Adipose tissue (tissue), 3 donors: ENCODE measurements around the gene WDR70. TPM values are rescaled to one million over a fixed set of nuclear protein-coding genes. Genes with fewer than 3 reads are reported as not detected.
"Not testable (repeated sequence)": the region's sequence is repeated elsewhere in the genome, so short reads cannot be mapped to it uniquely, and the experiment has no call there.

Experiments
- H3K27ac ChIP-seq: one replicate; pipeline ENCODE4 v1.5.1; 2013; ENCODE audit warnings: low read depth, low read length
- WGBS, 3 donors: extraction: QIAGEN DNeasy Blood & Tissue Kit; methylation state at CpG; one replicate each; pipeline ENCODE4 v1.1.7; 2013; 5-methylcytosine and 5-hydroxymethylcytosine counted together
- polyA plus RNA-seq, 3 donors: library from polyadenylated mRNA; stranded (reverse); fragments of 200-250 nt; gene quantifications; one replicate each; pipeline ENCODE4 v1.2.3, GENCODE V29; 2013
- donor health status: healthy with polysubstance abuse.
- donor health status: Bipolar disorder and iron deficiency.
- donor health status: healthy.

The WDR70 gene
- polyA plus RNA-seq, 3 donors = 6.5 to 16.1 (median 12.0) TPM

- 29 to 51% (median 31%) methylated on average over 2 of the region's 2 CpGs for WGBS, 3 donors
- not testable (repeated sequence) for H3K27ac ChIP-seq
Observed at GRCh38 chr5:37594864-37595263, 215.7 kb downstream of the WDR70 start.

DNA sequence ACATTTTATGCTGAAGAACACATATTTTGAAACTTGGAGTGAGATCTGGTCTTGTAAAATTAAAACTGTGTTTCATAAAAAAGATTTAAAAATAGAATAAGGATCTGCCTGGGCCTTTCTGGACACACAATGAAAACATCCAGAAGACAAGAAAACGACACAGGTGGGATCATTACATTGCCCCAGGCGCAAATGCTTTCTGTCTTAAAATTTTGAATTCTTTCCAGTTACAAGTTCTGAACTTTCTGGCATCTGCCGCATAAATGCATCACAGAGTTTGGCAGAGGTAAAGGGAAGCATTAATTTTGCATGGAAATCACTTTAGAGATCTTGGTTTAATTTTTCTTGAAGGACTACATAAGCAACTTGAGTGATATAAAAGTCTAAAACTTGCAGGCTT is 219.6 kb downstream of the WDR70 start:
- WGBS, 3 donors = 67 to 82% (median 69%) methylated on average over 3 of the region's 3 CpGs
- no peak overlapping the region for H3K27ac ChIP-seq

- 98 to 100% (median 99%) methylated on average over 1 of the region's 1 CpG for WGBS, 3 donors
Observed at GRCh38 chr5:37601163-37601562, 222.0 kb downstream of the WDR70 start.

GRCh38 chr5:37603072-37603471 is 224.0 kb downstream of the WDR70 start:
- WGBS, 3 donors = 92 to 97% (median 95%) methylated on average over 1 of the region's 1 CpG
- no peak overlapping the region for H3K27ac ChIP-seq

More at GRCh38 chr5:37601163-37601562, 222.0 kb downstream of the WDR70 start:
- no peak overlapping the region for H3K27ac ChIP-seq

DNA sequence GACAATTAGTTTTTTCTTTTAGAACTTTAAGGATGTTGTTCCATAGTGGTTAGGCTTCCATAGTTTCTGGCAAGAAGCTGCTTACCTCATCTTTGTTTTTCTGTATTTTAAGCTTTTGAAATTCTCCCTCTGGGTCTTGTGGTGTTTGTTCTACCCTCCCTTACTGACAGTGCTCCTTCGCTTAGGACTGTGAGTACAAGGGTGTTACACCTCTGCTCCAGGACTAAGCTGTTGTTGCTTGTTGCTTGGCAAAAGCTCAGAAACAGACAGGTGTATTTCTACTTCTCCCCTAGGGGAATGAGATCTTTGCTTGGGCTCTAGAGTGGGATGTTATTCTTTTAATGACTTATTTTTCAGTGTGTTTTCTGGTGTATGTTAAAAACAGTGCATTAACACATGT is 225.2 kb downstream of the WDR70 start:
- 88 to 97% (median 96%) methylated on average over 1 of the region's 1 CpG for WGBS, 3 donors
- H3K27ac ChIP-seq = no peak overlapping the region

DNA sequence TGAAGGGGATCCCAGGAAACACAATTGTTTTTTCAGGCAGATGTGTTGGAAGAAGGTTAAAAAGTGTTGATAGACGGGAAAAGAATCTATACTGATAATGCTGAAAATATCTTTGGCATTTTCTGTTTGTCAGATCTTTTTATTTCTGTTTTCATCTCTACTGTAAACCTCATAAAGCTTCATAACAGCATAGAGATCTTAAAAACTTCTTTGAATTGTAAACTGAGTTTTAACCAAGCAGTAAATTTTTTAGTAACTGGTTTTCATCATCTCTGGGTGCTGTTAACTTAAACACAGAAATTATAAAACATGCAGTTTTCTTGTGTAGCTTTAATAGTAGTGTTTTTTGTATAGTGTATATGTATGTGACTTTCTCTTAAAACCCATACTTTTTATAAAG is 227.0 kb downstream of the WDR70 start:
- H3K27ac ChIP-seq = no peak overlapping the region
- WGBS, 3 donors = 91 to 100% (median 99%) methylated on average over 1 of the region's 1 CpG

- 95 to 97% (median 95%) methylated on average over 2 of the region's 2 CpGs for WGBS, 3 donors
- H3K27ac ChIP-seq = no peak overlapping the region
Observed at GRCh38 chr5:37606632-37607248, 227.6 kb downstream of the WDR70 start.

- WGBS, 3 donors = 89 to 95% (median 95%) methylated on average over 4 of the region's 4 CpGs
- no peak overlapping the region for H3K27ac ChIP-seq
Observed at GRCh38 chr5:37615184-37615583, 236.1 kb downstream of the WDR70 start.

GRCh38 chr5:37619353-37619752 is 240.2 kb downstream of the WDR70 start:
- H3K27ac ChIP-seq = no peak overlapping the region

GRCh38 chr5:37622354-37622753 is 243.2 kb downstream of the WDR70 start:
- WGBS, 3 donors = 91 to 100% (median 100%) methylated on average over 1 of the region's 2 CpGs
- H3K27ac ChIP-seq = not testable (repeated sequence)

DNA sequence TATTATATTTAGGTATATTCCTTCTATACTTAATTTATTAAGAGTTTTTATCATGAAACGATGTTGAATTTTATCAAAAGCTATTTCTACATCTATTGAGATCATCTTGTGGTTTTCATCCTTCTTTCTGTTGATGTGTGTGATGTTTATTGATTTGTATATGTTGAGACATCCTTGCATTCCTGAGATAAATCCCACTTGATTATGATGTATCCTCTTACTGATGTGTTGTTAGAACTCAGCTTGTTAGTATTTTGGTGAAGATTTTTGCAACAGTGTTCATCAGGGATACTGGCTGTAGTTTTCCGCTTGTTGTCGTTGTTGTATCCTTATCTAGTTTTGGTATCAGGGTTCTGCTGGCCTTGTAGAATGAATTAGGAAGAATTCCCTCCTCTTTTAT is 247.1 kb downstream of the WDR70 start:
- no peak overlapping the region for H3K27ac ChIP-seq
- WGBS, 3 donors = 95 to 98% (median 97%) methylated on average over 3 of the region's 3 CpGs

GRCh38 chr5:37628876-37629275 is 249.8 kb downstream of the WDR70 start:
- no peak overlapping the region for H3K27ac ChIP-seq

- no peak overlapping the region for H3K27ac ChIP-seq
- WGBS, 3 donors = 82 to 90% (median 84%) methylated on average over 3 of the region's 3 CpGs
Observed at GRCh38 chr5:37631939-37632338, 252.8 kb downstream of the WDR70 start.

- WGBS, 3 donors = 91 to 97% (median 95%) methylated on average over 7 of the region's 7 CpGs
- no peak overlapping the region for H3K27ac ChIP-seq
Observed at GRCh38 chr5:37637165-37637845, 258.2 kb downstream of the WDR70 start.

DNA sequence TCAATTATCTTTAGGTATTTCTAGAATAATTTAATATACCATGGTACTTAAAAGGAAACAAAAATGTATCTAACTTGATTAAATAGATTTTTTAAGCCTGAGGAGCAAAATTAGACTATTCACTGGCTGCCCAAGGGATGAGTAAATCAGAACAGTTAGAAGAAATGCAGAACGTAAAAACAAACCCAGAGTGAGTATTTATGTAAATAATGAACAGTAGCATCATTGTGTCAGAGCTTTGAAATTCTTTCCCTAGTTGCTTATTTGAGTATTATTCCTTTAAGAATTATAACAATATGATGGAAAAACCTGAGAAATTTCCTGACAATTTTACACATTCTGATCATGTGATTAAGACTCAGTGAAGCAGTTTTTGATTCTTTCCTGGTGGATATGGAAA is 259.8 kb downstream of the WDR70 start:
- no peak overlapping the region for H3K27ac ChIP-seq
- WGBS, 3 donors = 72 to 84% (median 73%) methylated on average over 1 of the region's 1 CpG

- no peak overlapping the region for H3K27ac ChIP-seq
- 75 to 89% (median 89%) methylated on average over 2 of the region's 2 CpGs for WGBS, 3 donors
Observed at GRCh38 chr5:37640088-37640487, 261.0 kb downstream of the WDR70 start.

DNA sequence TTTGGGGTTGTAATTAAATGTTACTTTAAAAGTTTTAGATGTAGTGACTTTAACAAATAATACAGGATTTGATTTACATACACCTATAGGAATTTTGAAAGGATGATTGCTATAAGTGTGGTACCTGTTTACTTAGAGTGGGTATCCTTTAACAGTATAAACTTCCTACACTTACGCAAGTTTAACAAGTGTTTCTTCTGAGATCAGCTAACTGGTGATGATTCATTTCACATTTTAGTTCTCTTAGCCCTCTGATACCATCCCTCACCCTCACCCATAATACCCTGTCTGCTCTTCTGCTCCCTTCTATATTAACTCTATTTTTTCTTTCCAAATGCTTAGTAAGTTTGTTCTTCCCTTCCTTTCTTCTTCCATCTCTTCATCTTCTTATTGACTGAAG is 262.8 kb downstream of the WDR70 start:
- WGBS, 3 donors = 0 to 50% (median 46%) methylated on average over 1 of the region's 1 CpG
- no peak overlapping the region for H3K27ac ChIP-seq

GRCh38 chr5:37645707-37646106 is 266.6 kb downstream of the WDR70 start:
- 95 to 96% (median 95%) methylated on average over 1 of the region's 1 CpG for WGBS, 3 donors

GRCh38 chr5:37654566-37654965 is 275.4 kb downstream of the WDR70 start:
- H3K27ac ChIP-seq = not testable (repeated sequence)
- 47 to 100% (median 92%) methylated on average over 1 of the region's 1 CpG for WGBS, 3 donors

More at GRCh38 chr5:37645707-37646106, 266.6 kb downstream of the WDR70 start:
- no peak overlapping the region for H3K27ac ChIP-seq

- H3K27ac ChIP-seq = no peak overlapping the region
- WGBS, 3 donors = 82 to 91% (median 84%) methylated on average over 4 of the region's 4 CpGs
Observed at GRCh38 chr5:37657046-37657445, 277.9 kb downstream of the WDR70 start.
